ENCODE data around the gene SEC11C. TPM values are rescaled to one million over a fixed set of nuclear protein-coding genes. Genes with fewer than 3 reads are reported as not detected.

Gene SEC11C
- total and polyA plus RNA-seq, 2 of the 8 experiments (the other 6 are each of a cell fraction or from before 2014, with no cell fraction given): 27.1 to 59.3 TPM

GRCh38 chr18:59207506-59207905, 67.8 kb downstream of the SEC11C start:
- DNase-seq (ENCODE audit: low read depth in 1 of 2, low spot score in 2 of 2) (no peak), FAIRE-seq (no peak)
- H3K27ac ChIP-seq (ENCODE audit: low read depth, low read length): no peak overlapping the region
- H2BK5ac ChIP-seq (ENCODE audit: low read depth, low read length): no peak overlapping the region
- H3K4me3 ChIP-seq (ENCODE audit: extremely low read depth in 1 of 4, insufficient read depth in 2 of 4, low read depth in 3 of 4, low read length in 4 of 4): no peak overlapping the region
- no peak overlapping the region for H2BK15ac ChIP-seq (ENCODE audit: low read length)
- H3K27me3 ChIP-seq (replicated peaks in 1 of 4; ENCODE audit: control insufficient read depth in 3 of 4, extremely low read depth in 1 of 4, insufficient read depth in 3 of 4, low read length in 3 of 4): no peaks in the 10 kb centered on the region
- CTCF ChIA-PET (ENCODE audit: partially characterized antibody): interaction anchor here (0.7 to 0.9 kb wide), 2 partner anchors 11 to 1026 kb away, joined by 3 to 4 read pairs; no protein-coding TSS in a partner anchor
- H3K9me3 ChIP-seq (ENCODE audit: insufficient read depth in 2 of 2, low read depth in 1 of 2, low read length in 1 of 2): no peaks in the 10 kb centered on the region
- no peak overlapping the region for H2AFZ ChIP-seq (ENCODE audit: low read length)
- no peaks in the 10 kb centered on the region; a peak in 1 of 7 replicates for H3K4me1 ChIP-seq (replicated peaks in 1 of 4; ENCODE audit: control insufficient read depth in 3 of 4, insufficient read depth in 4 of 4, low read length in 3 of 4)
- POLR2A ChIA-PET (ENCODE audit: partially characterized antibody): interaction anchor here (1.1 kb wide), 1 partner anchor 452 kb away, joined by 3 read pairs; no protein-coding TSS in a partner anchor
- H4K8ac ChIP-seq (ENCODE audit: extremely low read depth, insufficient read depth, low read length): no peak overlapping the region
- no peak overlapping the region for H2AK5ac ChIP-seq (ENCODE audit: low read depth, low read length)
- H2BK20ac ChIP-seq (ENCODE audit: low read length): no peak overlapping the region
- no peak overlapping the region for H3K23ac ChIP-seq (ENCODE audit: insufficient read length)
- H4K91ac ChIP-seq (replicated peaks; ENCODE audit: insufficient read length, low read length): no peak overlapping the region
- H3K4me2 ChIP-seq (ENCODE audit: insufficient read depth in 1 of 2, low read depth in 2 of 2, low read length in 2 of 2): no peak overlapping the region
- H3K79me2 ChIP-seq (ENCODE audit: control insufficient read depth in 1 of 2, insufficient read depth in 2 of 2, low read length in 2 of 2): no peaks in the 10 kb centered on the region
- H3K36me3 ChIP-seq (ENCODE audit: control insufficient read depth in 2 of 4, insufficient read depth in 4 of 4, low read length in 3 of 4): no peaks in the 10 kb centered on the region
- no peak overlapping the region for H3K56ac ChIP-seq (replicated peaks; ENCODE audit: insufficient read length, low read depth, low read length)
- WGBS, 2 experiments (ENCODE audit: extremely low coverage in 1 of 2, insufficient coverage in 1 of 2, insufficient read length in 1 of 2, insufficient replicate concordance in 2 of 2, low coverage in 1 of 2, low lambda C conversion rate in 2 of 2, missing lambda C conversion rate in 1 of 2): 94% methylated on average over 5 of the region's 6 CpGs; no CpG with 5 or more reads in 1 of the 2 experiments
- no peaks in the 10 kb centered on the region; the same call in 1 of the 2 replicates for H3K23me2 ChIP-seq (ENCODE audit: low read depth, low read length)
- no peak overlapping the region for H3K4ac ChIP-seq (replicated peaks; ENCODE audit: insufficient read length, low read depth, low read length)
- no peaks in the 10 kb centered on the region for H3K79me1 ChIP-seq (ENCODE audit: low read depth, low read length)
- H3K14ac ChIP-seq (ENCODE audit: insufficient read length): no peak overlapping the region
- no peak overlapping the region for H4K5ac ChIP-seq (ENCODE audit: insufficient read length, low read depth, low read length)
- H2BK120ac ChIP-seq (replicated peaks; ENCODE audit: low read depth, low read length): no peak overlapping the region
- no peak overlapping the region for H2BK12ac ChIP-seq (ENCODE audit: low read depth, low read length)
- H3K18ac ChIP-seq (ENCODE audit: extremely low read depth, low read length): no peak overlapping the region
- H4K20me1 ChIP-seq (replicated peaks in 1 of 2; ENCODE audit: control insufficient read depth in 1 of 2, insufficient read depth in 2 of 2, low read length in 2 of 2): no peaks in the 10 kb centered on the region
- H3K9ac ChIP-seq (replicated peaks in 1 of 4; ENCODE audit: extremely low read depth in 1 of 4, low read depth in 3 of 4, low read length in 3 of 4): no peak overlapping the region
- no peak for TF ChIP-seq TAF7 (optimal IDR thresholded peaks at IDR 0.05; ENCODE audit: borderline replicate concordance, low read depth, low read length)
- no peak for TF ChIP-seq EGR1 (IDR thresholded peaks at IDR 0.05; ENCODE audit: borderline replicate concordance, low read depth, low read length)
- TF ChIP-seq SIX5 (IDR thresholded peaks at IDR 0.05; ENCODE audit: low read depth, low read length): no peak
- no peak for TF ChIP-seq KDM4A (IDR thresholded peaks at IDR 0.05; ENCODE audit: low read depth, low read length, severe bottlenecking)
- no peak for TF ChIP-seq POU5F1 (IDR thresholded peaks at IDR 0.05; ENCODE audit: low read depth, low read length)
- no peak for TF ChIP-seq SAP30 (IDR thresholded peaks at IDR 0.05; ENCODE audit: insufficient read depth, insufficient replicate concordance, low read length)
- no peak for TF ChIP-seq CBX8 (IDR thresholded peaks at IDR 0.05; ENCODE audit: borderline replicate concordance, low read depth, low read length)
- no peak for TF ChIP-seq TAF1 (IDR thresholded peaks at IDR 0.05; ENCODE audit: low read depth, low read length)
- no peak for TF ChIP-seq HDAC2 (IDR thresholded peaks at IDR 0.05; ENCODE audit: borderline replicate concordance in 1 of 2, low read depth in 2 of 2, low read length in 2 of 2)
- no peak for TF ChIP-seq POLR2AphosphoS5 (IDR thresholded peaks at IDR 0.05; ENCODE audit: low read depth, low read length)
- TF ChIP-seq POLR2A (IDR thresholded peaks at IDR 0.05; ENCODE audit: control extremely low read depth in 1 of 2, low read depth in 2 of 2, low read length in 2 of 2): no peak
- TF ChIP-seq ASH2L (IDR thresholded peaks at IDR 0.05; ENCODE audit: low read length): no peak
- TF ChIP-seq BACH1 (IDR thresholded peaks at IDR 0.05; ENCODE audit: low read length): no peak
- TF ChIP-seq HDAC6 (IDR thresholded peaks at IDR 0.05; ENCODE audit: low read depth, low read length): no peak
- no peak for TF ChIP-seq RBBP5 (IDR thresholded peaks at IDR 0.05; ENCODE audit: borderline replicate concordance, low read depth, low read length)
- no peak for TF ChIP-seq JUN (IDR thresholded peaks at IDR 0.05; ENCODE audit: low read depth, low read length)
